Effector CD4-positive, alpha-beta T cell (primary cell): ENCODE measurements around the gene CYTL1.
"Not testable (repeated sequence)": the region's sequence is repeated elsewhere in the genome, so short reads cannot be mapped to it uniquely, and the experiment has no call there.

ENCODE experiments used
- DNase-seq: peaks from one replicate; pipeline ENCODE4 v3.0.0-alpha.2; 2020

CYTL1 gene

GRCh38 chr4:4996935-4997334 is 22.3 kb downstream of the CYTL1 start:
- not testable (repeated sequence) for DNase-seq

GRCh38 chr4:4995908-4996265 is 23.4 kb downstream of the CYTL1 start:
- DNase-seq: no peak

GRCh38 chr4:4995103-4995907 is 24.0 kb downstream of the CYTL1 start:
- no peak for DNase-seq

DNA sequence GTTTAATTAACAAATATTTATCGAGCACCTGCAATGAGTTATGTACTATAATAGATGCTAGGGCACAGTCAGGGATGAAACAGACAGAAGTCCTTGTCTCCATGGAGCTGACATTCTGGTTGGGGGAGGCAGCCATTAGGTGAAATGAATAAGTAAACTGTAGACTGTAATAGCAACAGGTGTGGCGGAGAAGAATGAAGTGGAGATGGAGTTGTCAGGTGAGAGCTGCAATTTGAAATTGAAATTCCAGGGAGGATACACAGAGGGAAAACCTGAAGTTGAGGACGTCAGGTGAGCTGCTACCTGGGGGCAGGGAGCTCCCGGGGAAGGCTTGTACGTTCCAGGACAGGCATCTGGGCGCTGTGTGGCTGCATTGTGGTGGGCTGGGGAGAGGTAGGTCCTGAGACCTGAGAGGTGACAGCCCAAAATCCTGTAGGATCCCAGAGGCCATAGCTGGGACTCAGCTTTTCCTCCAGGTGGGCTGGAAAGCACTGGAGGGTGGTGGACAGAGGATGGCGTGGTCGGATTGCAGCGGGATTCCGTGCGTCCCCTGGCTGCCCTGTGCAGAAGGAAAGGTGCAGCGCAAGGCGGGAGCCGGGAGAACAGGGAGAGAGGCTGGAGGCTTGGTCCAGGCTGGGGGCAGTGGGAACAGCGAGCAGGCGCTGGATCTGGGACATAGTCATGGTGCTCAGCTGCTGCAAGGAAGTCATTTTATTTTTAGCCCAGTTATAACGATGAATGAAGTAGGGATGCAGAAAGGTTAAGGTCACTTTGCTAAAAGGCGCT is 24.8 kb downstream of the CYTL1 start:
- no peak for DNase-seq

GRCh38 chr4:4992833-4993232 is 26.4 kb downstream of the CYTL1 start:
- DNase-seq: no peak

GRCh38 chr4:4991541-4992099 is 27.6 kb downstream of the CYTL1 start:
- DNase-seq: no peak

DNA sequence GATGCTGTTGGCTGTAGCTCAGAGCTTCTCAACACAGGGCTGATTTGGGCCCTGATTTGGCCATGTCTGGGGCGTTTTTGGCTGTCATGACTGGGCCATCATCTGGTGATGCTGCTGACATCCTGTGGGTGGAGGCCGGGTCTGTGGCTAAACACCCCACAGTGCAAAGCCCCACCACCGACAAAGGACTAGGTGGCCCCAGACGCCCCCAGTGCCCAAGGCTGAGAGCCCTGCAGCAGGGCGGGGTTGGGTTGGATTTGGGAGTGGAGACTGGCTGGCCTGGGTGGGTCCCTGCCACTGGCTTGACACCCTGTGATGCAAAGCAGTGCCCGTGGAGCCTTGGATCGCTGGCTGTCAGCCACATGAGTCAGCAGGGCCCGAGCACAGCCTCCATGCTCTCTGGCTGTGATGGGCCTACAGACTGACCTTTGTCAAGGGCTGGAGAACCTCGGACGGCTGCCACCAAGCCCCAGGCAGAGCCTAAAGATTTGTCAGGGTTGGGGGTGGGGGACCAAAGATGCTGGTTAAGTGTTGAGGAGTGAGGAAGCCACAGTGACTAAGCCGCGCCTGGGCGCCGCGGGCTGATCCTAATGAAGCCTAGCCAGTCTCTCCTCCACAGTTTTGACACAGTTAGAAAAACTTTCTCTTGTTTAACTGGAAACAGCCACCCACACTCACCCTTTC is 28.3 kb downstream of the CYTL1 start:
- DNase-seq: no peak

DNA sequence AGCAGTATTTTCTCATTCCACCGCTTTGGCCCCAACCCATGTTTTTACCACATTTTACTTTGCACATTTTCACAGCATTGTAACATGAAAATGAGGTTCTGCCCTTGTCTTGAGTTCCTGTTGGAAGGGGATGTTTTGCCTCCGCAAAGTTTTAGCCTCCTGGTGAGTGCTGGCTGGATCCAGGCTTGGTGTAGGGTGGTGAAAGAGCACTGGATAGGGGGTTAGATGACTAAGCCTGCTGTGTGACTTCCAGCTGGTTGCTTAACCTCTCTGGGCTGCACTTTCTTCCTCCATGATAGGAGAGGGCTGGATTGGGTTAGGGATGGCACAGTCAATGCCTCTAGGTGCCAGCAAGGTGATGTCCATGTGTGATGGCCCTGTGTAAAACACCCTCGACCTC is 28.9 kb downstream of the CYTL1 start:
- DNase-seq: no peak

- DNase-seq: no peak
Observed at GRCh38 chr4:4989083-4989622, 30.1 kb downstream of the CYTL1 start.

DNA sequence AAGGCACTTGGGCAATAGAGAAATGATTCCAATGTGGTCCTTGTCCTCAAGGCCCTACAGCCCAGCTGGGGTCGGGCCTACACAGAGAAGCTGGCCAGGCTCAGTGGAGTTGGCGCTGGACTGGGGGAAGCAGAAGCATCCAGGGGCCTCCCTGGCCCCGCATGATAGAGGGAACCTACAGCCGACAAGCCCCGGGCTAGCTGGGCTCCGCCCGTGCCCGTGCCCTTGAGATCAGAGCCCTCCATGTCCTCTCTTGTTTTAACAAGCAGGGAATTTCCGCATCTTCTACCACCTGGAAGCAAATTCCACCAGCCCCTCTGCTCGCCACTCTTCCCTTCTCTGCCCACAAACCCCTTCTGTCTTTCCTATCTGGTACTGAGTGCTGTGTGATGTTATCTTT is 31.6 kb downstream of the CYTL1 start:
- DNase-seq: no peak

- no peak for DNase-seq
Observed at GRCh38 chr4:4986841-4987240, 32.4 kb downstream of the CYTL1 start.

DNA sequence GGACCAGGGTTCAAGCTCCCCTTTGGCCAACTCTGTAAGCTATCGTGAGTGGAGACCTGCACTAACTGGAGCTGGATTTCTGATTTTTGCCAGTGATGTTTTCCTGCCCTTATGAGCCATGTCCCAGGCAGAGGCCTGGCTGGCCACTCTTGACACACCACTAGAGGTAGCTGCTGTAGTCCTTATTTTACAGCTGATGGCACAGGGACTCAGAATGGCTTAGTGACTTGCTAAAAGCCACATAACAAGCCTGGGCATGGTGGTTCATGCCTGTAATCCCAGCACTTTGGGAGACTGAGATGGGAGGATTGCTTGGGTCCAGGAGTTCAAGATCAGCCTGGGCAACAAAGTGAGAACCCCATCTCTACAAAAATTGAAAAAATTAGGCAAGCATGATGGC is 33.4 kb downstream of the CYTL1 start:
- DNase-seq: no peak

DNA sequence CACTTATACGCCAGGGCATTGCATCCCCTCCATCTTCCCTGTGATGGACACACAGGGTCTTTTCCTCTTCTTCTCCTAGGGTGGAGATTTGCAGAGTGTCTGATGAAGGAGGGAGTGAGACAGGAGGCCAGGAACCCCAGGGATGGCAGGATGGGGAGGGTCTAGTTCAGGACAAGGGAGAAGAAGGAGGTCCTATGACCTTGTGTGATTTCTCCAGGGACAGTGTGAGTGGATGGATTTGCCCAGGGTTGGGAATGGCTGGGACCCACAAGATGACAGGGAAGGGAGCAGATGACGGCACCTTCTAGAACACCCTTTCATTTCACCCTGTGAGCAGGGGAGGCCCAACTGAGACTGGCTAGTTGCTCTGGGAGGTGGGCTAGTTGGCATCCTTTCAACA is 34.2 kb downstream of the CYTL1 start:
- no peak for DNase-seq

- no peak for DNase-seq
Observed at GRCh38 chr4:4984186-4984585, 35.1 kb downstream of the CYTL1 start.

GRCh38 chr4:4981827-4982226 is 37.4 kb downstream of the CYTL1 start:
- no peak for DNase-seq

GRCh38 chr4:4981427-4981826 is 37.8 kb downstream of the CYTL1 start:
- DNase-seq: no peak

- DNase-seq: no peak
Observed at GRCh38 chr4:4980621-4981230, 38.5 kb downstream of the CYTL1 start.

GRCh38 chr4:4979971-4980370 is 39.3 kb downstream of the CYTL1 start:
- no peak for DNase-seq

GRCh38 chr4:4974727-4975126 is 44.5 kb downstream of the CYTL1 start:
- no peak for DNase-seq

DNA sequence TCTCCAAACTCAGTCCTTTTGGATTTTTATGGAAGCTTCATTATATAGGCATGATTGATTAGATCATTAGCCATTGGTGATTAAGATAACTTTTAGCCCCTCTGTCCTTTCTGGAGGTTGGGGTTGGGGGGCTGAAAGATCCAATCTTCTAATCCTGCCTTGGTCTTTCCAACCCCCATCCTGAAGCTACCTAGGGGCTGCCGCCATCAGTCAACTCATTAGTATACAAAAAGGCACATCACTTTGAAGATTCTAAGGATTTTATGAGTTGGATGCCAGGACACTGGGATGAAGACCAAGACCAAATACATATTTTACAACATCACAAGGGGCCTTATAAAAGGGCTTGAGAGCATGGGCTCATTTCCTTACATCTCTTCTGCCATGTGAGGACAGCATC is 47.5 kb downstream of the CYTL1 start:
- no peak for DNase-seq

- DNase-seq: no peak
Observed at GRCh38 chr4:4969298-4969697, 50.0 kb downstream of the CYTL1 start.

DNA sequence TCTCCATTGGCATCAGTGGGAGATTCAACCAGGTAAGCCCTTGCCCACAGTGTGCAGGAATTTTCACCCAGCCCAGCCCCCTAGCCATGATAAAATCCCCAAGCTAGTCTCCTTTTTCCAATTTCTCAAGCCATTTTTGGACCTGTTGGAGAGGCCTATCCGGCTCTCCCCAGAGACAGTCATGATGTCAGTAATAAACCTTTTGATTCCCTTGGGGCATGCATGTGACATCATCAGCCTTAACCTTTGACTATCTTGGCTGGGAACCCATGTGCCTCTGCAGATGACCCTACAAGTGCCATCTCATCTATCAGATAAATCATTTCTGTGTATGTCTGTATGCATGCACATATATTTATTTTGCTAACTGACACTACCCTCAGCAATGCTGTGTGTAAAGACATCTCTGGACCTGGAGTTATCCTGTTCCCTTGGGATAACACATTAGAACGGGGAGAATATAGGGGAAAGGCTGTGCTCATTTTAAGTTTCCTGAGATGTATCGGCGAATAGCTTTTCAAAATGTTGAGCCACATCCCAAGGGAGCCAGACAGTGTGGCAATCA is 51.0 kb downstream of the CYTL1 start:
- no peak for DNase-seq
